Fibroblast of the conjunctiva (primary cell): ENCODE measurements around the gene APOA1.

Source experiments
- DNase-seq: peaks from one replicate; pipeline ENCODE4 v3.0.0-alpha.2; 2010; ENCODE audit warnings: low read depth

APOA1 gene

GRCh38 chr11:116788975-116789374 is 48.4 kb downstream of the APOA1 start:
- DNase-seq = no peak

- no peak for DNase-seq
Measured at GRCh38 chr11:116788534-116788933, 48.9 kb downstream of the APOA1 start.

GRCh38 chr11:116787786-116788486 is 49.5 kb downstream of the APOA1 start, which contains the start of gene ZPR1:
TSS of gene ZPR1 (minus strand) at chr11:116788023. CDS start at chr11:116787990, 33 bp downstream.
- no peak for DNase-seq

- no peak for DNase-seq
Measured at GRCh38 chr11:116787436-116787785, 50.0 kb downstream of the APOA1 start.

- DNase-seq = no peak
Measured at GRCh38 chr11:116786966-116787365, 50.5 kb downstream of the APOA1 start.

GRCh38 chr11:116786326-116786725 is 51.1 kb downstream of the APOA1 start:
- DNase-seq = no peak
